Fibroblast of skin of abdomen (primary cell): ENCODE results near the gene KCTD4.

Experiments used
- DNase-seq: peaks from one replicate; pipeline ENCODE4 v3.0.0-alpha.2; 2013

KCTD4 gene

GRCh38 chr13:45174478-45174877 is 26.4 kb downstream of the KCTD4 start:
- no peak for DNase-seq

- no peak for DNase-seq
Measured at GRCh38 chr13:45168555-45168930, 32.3 kb downstream of the KCTD4 start.

GRCh38 chr13:45167611-45168554 is 33.0 kb downstream of the KCTD4 start:
- no peak for DNase-seq

- no peak for DNase-seq
Measured at GRCh38 chr13:45166858-45167257, 34.0 kb downstream of the KCTD4 start.

GRCh38 chr13:45162821-45163220 is 38.0 kb downstream of the KCTD4 start:
- DNase-seq: peak; percentile 86

GRCh38 chr13:45162194-45162593 is 38.7 kb downstream of the KCTD4 start:
- DNase-seq: no peak

GRCh38 chr13:45156565-45157361 is 44.1 kb downstream of the KCTD4 start:
- DNase-seq: no peak

- peak; percentile 5 for DNase-seq
Measured at GRCh38 chr13:45149964-45150363, 50.9 kb downstream of the KCTD4 start.

- DNase-seq: no peak
Measured at GRCh38 chr13:45143346-45143751, 57.5 kb downstream of the KCTD4 start.
